NCI-H2171 treated with DMSO at 0.1 percent for 48 hours (cell line): ENCODE measurements around the gene VTI1A.

ENCODE experiments used
- DNase-seq: peaks from one replicate; lab custom pipeline; 2025; lab: John Stamatoyannopoulos, UW

Gene VTI1A

DNA sequence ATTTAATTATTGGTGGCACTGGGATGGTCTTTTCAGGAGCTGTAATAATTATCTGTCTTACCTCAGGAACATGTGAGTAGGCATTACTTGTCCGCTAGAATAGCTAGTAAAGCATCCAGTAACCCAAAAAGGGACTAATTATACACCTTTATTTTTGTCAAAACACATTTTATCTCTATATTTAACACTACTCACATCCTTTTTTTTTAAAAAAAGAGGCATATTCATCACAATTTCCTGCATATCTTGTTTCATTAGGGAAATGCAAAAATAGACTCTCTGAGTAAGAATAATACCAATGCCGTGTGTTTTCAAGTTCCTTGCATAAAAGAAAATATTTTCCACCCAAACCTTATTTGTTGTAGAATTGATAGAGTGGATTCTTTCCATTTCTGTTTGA is 99.5 kb downstream of the VTI1A start:
- DNase-seq, result no peak

DNA sequence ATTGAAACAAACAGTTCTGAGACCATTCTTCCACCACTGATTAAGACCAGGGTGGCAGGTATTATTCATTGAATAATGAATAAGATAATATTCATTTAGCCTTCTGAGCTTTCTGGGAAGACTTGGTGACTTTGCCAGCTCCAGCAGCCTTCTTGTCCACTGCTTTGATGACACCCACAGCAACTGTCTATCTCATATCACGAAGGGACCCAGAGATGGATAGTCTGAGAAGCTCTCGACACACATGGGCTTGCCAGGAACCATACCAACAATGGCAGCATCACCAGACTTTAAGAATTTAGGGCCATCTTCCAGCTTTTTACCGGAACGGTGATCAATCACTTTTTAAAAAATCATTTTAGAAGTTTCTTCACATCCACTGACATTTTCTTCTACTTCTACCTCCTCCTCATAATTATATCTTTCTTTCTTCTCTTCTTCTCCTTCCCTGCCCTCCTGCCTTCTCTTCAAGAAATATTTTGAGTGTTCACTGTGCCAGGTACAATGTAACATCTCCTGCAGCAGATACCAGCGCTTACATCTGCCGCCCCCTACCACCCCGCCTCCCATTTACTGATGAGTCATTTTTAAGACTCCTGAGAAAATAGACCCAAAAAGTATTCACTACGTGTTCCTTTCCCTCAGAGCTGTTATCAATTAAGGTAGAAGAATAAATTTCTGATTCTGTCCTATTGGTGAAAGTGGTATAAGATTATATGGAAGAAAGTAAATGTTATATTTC is 101.7 kb downstream of the VTI1A start:
- DNase-seq, result no peak

DNA sequence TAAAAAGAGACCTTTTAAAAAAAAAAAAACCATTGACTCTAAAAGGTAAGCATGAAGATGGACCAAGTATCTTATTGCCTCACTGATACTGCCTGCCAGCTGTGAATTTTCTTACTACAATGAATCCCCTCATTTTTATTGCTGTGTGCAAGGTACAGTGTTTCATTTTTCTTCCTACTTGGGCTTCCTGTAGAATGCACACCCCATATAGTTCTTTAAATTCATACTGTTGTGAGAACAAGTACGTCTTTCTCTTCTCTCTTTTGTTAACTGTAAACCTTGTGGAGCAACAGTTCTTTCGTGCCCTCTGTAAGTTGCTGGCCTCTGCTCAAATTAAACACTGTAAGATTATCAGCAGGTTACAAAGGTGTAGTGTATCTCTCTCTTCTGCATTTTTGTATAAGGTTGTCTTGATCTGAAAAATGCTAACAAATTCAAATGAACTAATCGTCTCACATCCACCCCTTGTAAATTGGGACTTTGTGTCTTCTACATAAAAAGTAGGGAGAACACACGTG is 105.6 kb downstream of the VTI1A start:
- no peak for DNase-seq

DNA sequence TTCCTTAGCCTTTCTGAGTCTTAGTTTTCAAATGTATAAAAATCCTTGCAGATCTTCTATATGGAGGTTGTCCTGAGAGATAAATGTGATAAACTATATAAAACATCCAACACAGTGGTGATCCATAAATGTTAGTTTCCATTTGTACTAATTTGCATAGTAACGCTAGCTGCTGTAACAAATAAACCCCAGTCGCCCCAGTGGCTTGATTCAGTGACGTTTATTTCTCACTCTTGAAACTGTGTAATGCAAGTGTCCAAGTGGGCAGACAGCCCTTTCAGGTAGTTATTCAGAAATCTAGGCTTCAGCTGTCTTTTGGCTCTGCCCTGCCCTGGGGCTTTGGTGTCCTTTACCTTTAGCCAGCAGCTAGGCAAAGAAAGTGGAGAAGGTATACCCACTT is 106.3 kb downstream of the VTI1A start:
- no peak for DNase-seq

DNA sequence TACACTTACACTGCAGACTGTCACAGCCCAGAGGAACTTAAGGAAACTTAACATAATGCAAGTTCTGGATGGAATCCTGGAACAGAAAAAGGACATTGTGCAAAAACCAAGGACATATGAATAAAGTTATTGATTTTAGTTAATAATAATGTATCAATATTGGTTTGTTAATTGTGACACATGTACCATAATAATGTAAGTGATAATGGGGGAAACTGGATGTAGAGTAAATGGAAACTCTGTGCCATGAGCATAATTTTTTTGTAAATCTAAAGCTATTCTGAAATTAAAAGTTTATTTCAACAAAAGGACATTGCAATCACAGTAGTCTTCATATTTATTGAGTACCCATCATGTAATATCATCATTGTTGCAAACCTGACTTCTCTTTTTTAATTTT is 107.2 kb downstream of the VTI1A start:
- no peak for DNase-seq

DNA sequence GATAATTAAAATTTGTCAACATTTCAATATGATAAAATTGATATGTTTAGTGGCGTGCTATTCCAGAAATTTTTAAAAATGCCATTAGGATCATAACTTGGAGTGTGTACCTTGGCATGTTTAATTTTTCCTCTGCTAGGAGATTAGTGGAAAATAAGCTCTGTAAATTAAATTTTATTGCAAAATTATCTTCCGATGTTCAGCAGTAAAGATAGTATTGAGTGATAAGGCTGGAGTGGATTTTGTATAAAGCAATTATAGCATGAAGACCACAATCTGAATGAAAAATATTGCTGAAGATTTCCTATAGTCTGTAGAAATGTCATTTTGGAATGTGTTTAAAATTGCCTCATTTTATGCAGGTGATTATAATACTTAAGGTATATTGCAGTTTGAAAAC is 110.2 kb downstream of the VTI1A start:
- DNase-seq, result no peak

DNA sequence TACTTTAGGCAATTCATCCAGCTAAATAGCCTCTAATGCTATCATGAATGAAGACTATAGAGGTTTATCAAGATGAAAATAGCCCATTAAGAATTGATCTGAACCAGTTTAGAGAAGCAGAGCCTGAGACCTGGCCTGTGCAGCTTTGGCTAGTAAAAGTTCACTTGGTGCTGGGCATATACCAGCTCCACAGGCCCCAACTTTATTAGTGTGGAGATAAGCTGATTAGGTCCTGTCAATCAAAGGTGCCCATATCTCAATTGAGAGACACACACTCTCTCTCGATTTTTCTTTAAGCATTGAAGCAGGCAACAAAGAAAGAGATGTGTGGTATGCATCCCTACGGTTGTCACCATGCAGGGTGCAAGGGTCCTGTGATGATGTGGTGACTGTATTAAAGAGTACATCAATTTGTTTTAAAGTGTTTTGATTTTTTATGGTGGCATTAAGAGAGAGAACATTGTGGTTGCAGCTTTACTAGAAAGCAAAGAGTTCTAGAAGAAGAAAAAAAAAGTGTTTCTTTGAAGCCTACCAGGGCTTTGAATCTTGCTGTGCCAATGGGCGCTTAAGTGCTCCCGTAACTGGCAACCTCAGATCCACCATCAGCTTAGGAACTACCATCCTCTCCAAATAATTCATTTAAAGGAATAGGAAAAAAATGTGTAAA is 111.6 kb downstream of the VTI1A start:
- DNase-seq, result no peak

DNA sequence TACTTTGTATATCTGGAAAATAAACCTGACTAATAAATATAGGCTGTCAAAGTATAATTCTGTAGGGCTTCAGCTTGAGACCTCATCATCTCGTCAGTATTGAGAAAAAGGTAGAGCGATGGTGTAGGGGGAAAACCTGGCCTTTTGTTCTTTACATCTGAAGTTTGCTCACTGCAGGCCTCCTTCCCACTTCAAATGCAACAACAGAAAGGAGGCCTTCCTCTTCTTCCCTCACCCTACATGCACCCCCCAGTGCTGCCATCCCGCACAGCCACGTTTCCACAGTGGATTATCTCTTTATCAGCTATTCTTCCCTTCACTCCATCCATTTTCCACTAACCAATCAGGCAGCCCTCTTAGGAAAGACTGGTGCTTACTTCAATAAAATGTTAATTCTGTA is 112.3 kb downstream of the VTI1A start:
- no peak for DNase-seq

DNA sequence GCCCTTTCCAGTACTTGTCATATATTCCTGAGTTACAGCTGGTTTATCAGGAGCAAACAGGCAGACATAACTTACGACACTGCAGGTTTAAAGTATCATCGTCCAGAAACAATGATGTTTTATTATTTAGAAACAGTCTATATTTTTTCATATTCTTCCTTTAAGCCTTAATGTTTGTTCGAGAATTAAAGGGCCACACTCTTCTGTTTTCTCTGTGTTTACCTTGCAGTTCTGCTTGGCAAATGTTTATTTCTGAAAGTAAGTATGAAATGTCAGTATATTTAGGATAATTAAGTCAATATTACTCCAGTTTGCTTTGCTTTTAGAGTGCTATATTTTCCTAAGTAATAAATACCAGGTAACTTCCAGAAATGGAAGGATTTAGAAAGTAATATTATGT is 115.1 kb downstream of the VTI1A start:
- DNase-seq, result no peak

DNA sequence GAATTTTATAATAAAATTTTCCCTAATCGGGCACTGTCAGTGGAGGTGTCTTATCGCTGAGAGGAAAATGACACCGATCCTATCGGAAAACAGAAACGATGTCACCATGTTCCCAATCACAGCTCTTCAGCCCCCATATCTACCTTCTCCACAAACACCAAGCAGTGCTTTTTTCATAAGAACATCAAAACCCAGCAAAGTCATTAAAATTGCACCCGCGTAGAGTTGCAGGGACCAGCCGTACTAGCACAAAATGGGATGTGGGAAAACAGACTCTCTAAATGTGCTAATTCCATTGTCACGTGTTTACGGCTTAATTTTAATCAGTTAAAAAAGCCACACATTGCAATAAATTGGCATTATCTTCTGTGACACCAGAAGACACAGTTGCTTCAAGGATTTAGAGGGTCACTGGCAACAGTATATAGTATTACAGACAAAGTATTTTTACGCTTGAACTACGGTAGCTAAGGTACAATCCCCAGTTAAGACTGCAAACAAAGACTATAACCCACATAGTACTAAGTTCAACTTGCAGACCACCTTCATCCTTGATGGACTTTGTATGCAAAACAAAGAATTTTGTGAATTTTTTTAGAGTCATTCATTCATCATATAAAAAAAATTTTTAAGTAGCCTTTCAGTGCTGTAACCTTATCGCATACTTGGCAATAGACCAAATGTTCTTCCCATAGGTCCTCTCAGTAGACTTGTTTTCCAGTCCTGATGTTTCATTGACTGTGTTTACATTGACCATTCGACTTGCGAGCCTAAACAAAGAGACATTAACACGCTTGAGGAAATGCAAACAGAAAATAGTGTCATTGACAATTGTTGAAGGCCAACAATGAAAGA is 116.0 kb downstream of the VTI1A start:
- DNase-seq, result peak; percentile 30

DNA sequence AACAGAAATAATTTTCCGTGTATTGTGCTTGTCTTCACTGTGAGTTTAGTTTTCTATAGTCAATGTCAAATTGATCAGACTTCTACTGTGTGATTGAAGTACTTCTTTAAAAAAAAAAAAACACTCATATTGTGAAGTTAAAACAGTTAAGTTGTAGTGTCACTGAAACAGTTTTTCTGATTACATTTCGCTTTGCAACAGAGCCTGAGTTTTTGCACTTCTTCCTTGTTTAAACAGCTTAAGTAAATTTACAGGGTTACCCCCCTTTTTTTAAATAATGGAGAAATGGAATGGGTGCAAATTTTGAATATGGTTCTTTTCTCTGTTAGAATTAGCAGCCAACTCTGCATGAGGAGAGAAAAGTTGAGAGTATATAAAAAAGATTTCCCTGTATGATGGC is 117.3 kb downstream of the VTI1A start:
- no peak for DNase-seq

DNA sequence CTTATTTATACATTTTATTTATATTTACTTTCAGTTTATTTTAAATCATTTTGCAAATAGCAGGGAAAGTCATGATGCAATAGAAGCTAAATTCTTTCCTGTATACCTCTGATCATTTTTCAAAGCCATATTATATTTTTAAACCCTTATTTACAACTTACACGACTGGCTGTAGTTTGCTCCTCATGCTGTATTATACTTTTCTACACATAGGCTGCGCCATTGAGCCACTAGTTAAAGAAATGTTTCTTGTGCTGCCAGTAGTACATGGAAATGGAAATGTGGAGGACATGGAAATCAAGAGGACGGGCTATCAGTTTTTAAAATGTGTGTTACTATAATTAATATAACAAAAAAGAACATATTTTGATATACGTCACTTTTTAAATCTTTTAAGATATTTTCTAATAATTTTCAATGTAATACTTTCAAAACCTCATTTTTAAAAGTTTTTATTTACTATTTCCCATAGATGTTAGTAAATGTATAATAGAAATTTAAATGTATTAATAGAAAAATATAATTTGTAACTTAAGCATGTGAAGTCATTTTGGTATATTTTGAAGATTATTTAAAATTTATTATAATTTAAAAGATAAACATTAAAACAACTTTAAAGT is 118.5 kb downstream of the VTI1A start:
- peak; percentile 46 for DNase-seq

DNA sequence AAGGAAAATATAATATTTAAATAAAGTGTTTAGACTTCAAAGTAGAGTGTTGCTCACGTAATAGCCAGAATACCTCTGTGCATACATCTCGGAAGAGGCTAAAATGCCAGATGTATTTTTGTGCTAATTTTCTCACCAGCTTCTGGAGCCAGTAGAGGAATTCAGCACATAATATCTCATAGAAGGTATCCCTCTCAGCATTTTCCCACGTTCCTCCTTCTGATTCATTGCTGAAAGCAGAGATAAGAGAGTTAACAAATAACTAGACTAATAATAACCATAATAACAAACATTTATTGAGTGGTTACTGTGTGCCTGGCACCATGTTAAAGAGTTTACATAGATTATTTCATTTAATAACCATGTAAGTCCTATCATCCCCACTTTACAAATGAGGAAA is 123.6 kb downstream of the VTI1A start:
- no peak for DNase-seq

DNA sequence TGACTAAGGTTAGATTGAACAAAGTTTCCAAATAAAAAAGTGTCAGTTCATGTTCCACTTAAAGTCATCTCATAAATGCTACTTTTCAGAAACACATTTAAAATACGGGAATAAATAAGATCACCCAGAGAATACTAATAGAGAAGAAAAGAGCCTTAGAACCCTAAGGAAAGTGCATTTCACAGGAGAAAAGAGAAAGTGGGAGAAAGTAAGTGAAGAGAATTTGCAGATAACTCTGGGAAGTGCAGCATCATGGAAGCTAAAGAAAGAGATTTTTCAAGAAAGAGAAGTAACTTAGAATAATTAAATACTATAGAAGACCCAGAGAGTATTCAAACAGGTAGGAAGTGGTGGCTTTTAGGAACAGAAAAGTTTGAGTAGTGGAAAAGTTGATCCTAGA is 132.6 kb downstream of the VTI1A start:
- DNase-seq, result no peak

DNA sequence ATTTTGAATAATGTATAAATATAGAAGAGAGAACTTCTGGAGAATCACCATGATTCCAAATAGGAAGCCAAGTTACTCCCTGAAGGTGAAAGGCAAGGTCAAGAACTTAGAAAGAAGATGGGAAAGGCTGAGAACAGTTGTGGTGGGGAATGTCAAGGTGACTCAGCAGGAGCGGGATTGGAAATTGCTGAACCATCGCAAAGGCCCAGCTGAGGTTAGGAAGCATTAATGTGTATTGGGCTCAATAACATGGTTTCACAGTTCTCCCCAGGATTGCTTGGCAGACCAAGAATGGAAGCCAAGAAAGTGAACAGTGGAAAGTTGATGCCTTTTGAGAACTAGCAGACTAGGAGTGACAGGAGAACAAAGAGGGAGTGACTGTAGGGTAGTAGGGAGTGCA is 133.3 kb downstream of the VTI1A start:
- no peak for DNase-seq

DNA sequence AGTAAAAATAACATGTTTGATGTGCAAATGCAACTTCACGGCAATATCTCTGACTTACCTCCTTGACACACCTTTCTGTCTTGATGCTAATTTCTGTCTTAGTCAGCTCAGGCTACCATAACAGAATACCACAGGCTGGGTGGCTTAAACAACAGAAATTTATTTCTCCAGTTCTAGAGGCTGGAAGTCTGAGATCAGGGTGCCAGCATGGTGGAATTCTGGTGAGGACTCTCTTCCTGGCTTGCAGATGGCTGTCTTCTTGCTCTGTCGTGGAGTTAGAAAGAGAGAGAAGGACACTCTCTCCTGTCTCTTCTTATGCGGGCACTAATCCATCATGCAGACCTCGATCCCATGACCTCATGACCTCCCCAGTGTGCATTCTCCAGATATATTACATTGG is 134.9 kb downstream of the VTI1A start:
- DNase-seq, result no peak

DNA sequence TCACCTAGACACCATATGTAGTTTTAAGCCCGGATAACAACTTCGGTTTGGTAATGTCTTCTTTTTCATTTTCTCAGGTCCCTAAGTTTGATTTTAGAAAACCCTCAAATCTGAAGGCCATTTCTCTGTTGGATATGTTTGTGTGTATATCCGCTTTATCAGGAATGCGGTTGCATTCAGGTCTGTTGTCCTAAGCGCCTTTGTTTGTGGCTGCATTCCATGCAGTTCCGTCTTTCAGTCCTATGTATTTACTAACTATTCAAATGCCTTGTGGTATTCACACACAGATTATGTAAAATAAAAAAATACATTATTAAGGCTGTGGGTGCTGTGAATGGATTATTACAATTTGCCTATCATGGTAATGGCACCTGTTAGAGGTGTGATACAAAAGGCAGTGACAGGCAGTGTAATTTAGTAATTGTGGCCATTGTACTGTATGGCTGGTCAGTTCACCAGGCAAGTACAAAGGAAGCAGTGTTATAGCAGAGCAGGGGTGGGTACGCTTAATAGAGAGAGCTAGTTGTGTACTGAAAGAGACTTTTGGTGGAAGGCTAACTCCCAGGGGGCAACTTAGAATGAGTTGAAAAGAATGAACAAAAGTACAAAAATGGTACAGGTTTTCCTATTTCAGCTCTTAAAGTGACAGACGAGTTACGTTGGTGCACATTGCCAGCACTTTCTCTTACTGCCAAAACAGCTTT is 136.4 kb downstream of the VTI1A start:
- DNase-seq, result no peak

DNA sequence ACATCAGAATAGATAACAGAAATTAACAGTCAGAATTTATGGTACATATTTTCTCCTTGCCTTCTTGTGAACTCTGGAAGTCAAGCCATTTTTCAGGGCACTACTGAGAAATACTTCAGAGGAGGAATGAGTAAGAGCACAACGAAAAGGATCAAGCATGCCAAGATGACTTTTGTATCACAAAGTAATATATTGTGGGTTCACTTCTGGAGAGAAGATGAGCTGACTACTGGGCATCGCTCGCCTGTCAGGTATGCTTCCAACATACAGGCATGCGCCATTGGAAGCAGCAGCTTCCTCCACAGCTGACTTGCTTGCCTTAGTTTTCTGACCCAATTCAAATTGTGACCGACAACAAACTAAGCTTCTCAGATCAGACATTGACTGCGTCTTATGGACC is 137.3 kb downstream of the VTI1A start:
- DNase-seq, result no peak

DNA sequence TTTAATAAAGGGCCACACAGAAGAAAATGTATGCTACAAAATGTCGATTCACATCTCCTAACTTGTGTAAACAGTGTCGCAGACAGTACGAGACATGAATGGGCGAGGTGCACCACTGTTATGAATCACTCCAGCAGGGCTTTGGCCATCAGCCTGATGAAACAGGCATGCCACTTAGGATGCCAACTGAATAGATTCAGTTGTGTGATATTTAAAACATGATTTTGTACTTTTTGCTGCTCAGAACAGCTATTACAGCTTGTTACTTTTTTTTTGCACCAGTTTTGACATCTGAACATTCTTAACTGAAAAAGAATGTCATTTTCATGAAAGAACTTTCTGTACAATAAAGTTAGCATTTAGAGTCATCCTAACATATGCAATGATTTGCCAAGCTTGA is 138.1 kb downstream of the VTI1A start:
- no peak for DNase-seq

DNA sequence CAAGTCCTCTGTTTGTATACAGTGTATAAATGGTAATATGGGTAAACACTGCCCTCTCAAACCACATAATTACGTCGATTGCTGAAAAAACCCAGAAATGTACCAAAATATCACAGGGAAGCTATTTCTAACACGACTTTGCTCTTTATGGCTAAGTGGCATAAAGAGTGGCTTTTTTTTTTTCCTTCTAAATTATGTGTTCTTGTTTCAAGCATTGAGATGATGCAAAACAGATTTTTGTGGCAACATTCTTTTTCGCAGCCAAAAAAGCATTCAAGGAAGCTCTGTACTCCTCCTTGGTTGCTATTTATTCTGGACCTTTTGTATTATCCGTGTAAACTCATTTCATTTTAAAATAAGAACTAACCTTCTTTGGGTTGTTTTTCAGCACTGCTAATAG is 138.9 kb downstream of the VTI1A start:
- no peak for DNase-seq

DNA sequence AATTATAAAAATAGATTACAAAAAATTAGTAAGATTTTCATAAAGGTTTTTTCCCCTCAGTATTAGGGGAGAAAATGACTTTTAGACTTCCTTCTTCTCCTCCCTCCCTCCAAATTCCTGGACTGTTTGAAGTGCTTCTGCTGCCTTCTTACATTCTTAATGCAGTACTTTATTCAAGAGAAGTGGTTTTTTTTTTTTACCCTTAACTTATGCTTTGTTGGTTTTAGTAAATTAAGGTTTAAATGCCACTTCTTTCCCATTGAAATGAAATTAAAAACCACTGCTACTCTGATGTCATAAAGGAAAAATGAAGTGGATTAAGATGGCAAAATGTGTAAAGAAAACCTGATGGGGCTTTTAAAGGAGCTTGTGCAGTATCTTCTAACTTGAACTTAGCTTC is 140.7 kb downstream of the VTI1A start:
- no peak for DNase-seq
